ENCODE data around the gene UST.

UST gene

GRCh38 chr6:148808786-148809304 lies 62.0 kb downstream of the UST start:
- DNase-seq = no peak

GRCh38 chr6:148811459-148811858 lies 64.6 kb downstream of the UST start:
- no peak for DNase-seq

GRCh38 chr6:148814082-148814790 lies 67.4 kb downstream of the UST start:
- DNase-seq = no peak

- no peak for DNase-seq
These were observed 68.0 kb downstream of the UST start for GRCh38 chr6:148814869-148815268.

- no peak for DNase-seq
These were observed 69.3 kb downstream of the UST start for GRCh38 chr6:148816117-148816516.

GRCh38 chr6:148817689-148818088 lies 70.9 kb downstream of the UST start:
- DNase-seq = no peak

- DNase-seq = no peak
These were observed 72.2 kb downstream of the UST start for GRCh38 chr6:148818939-148819575.

- no peak for DNase-seq
These were observed 73.0 kb downstream of the UST start for GRCh38 chr6:148819852-148820251.

GRCh38 chr6:148822819-148823218 lies 76.0 kb downstream of the UST start:
- no peak for DNase-seq

GRCh38 chr6:148824291-148824690 lies 77.5 kb downstream of the UST start:
- DNase-seq = no peak

GRCh38 chr6:148824960-148825359 lies 78.1 kb downstream of the UST start:
- no peak for DNase-seq

- no peak for DNase-seq
These were observed 78.7 kb downstream of the UST start for GRCh38 chr6:148825492-148825891.

- no peak for DNase-seq
These were observed 80.7 kb downstream of the UST start for GRCh38 chr6:148827416-148828045.

- no peak for DNase-seq
These were observed 81.2 kb downstream of the UST start for GRCh38 chr6:148828047-148828446.

GRCh38 chr6:148829415-148830101 lies 82.7 kb downstream of the UST start:
- DNase-seq = no peak

GRCh38 chr6:148830614-148831013 lies 83.8 kb downstream of the UST start:
- DNase-seq = no peak

GRCh38 chr6:148831064-148831463 lies 84.2 kb downstream of the UST start:
- DNase-seq = no peak

- DNase-seq = no peak
These were observed 84.7 kb downstream of the UST start for GRCh38 chr6:148831531-148831930.

- no peak for DNase-seq
These were observed 89.2 kb downstream of the UST start for GRCh38 chr6:148835920-148836441.

- no peak for DNase-seq
These were observed 89.9 kb downstream of the UST start for GRCh38 chr6:148836751-148837150.

- DNase-seq = no peak
These were observed 91.1 kb downstream of the UST start for GRCh38 chr6:148837941-148838340.

- no peak for DNase-seq
These were observed 92.2 kb downstream of the UST start for GRCh38 chr6:148839044-148839443.

- DNase-seq = no peak
These were observed 93.4 kb downstream of the UST start for GRCh38 chr6:148840256-148840655.

All from NCI-H1092 (cell line).